Fibroblast of the aortic adventitia (primary cell): ENCODE results near the gene SELENON. TPM values are rescaled to one million over a fixed set of nuclear protein-coding genes. Genes with fewer than 3 reads are reported as not detected.

Experiments used
- DNase-seq: peaks from one replicate; pipeline ENCODE4 v3.0.0-alpha.2; 2010; ENCODE audit warnings: low read depth
- H3K4me3 ChIP-seq: 2 replicates; pipeline ENCODE4 v1.5.1; 2011; ENCODE audit warnings: low read depth, mild to moderate bottlenecking, control low read depth, low read length, moderate library complexity
- total RNA-seq: library from RNA; depleted of rRNA; stranded (reverse); fragments of >200 nt; gene quantifications from 2 replicates; pipeline ENCODE4 v1.2.3, GENCODE V29; 2012; ENCODE audit warnings: low replicate concordance
- TF ChIP-seq, protein P1 (sequence below): IDR thresholded peaks from 2 replicates; pipeline ENCODE4 v1.5.1; 2011; ENCODE audit warnings: mild to moderate bottlenecking, low read length, control low read depth, inconsistent platforms; ENCODE audit not compliant: insufficient read depth

Gene SELENON
- total RNA-seq, 1 donor, result 35.0 TPM

DNA sequence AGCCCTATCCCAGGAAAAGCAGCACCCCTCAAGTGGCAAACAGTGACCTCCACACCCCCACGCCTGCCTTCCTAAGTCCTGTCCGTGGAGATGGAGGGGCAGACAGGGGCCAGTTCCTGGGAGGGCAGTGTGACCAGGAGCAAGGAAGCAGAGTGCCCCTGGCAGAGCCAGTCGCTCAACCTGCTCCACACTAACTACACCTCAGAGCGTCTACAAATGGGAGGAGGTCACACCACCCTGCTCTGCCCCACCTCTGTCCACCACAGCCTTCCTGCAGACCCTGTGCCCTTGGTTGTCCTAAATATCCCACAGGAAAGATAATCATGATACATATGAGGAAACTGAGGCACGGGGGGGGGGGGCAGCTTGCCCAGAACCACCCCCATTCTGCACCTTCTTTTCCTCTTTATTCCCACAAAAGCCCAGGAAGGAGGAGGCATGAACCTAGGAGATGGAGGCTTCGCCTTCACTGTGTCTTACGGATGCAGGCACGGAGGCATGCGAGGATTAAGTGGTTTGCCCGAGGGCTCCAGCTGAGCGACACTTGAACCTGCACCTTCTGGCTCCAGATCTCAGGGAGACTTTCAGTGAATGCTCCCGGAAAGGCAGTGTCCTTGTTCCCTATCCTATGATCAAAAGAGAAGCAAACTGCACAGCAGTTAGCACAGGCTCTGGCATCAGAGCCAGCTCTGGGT lies 42.7 kb upstream of the SELENON start:
- DNase-seq, result no peak

DNA sequence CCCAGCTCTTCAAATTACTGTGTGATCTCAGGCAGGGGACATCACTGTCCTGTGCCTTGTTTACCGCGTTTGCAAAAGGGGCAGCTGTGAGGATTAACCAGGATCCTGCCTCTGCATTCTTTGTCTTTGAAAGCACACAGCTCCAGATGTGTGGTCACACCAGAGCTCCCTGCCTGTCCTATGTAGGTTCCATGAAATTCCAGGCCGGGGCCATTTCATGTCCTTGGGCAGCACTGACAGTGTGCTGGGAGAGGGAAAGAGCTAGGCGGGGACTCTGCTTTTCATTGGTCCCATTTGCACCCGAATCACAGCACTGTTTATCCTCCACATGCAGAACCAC lies 42.2 kb upstream of the SELENON start:
- H3K4me3 ChIP-seq, result no peak overlapping the region
- TF ChIP-seq, protein P1, sequence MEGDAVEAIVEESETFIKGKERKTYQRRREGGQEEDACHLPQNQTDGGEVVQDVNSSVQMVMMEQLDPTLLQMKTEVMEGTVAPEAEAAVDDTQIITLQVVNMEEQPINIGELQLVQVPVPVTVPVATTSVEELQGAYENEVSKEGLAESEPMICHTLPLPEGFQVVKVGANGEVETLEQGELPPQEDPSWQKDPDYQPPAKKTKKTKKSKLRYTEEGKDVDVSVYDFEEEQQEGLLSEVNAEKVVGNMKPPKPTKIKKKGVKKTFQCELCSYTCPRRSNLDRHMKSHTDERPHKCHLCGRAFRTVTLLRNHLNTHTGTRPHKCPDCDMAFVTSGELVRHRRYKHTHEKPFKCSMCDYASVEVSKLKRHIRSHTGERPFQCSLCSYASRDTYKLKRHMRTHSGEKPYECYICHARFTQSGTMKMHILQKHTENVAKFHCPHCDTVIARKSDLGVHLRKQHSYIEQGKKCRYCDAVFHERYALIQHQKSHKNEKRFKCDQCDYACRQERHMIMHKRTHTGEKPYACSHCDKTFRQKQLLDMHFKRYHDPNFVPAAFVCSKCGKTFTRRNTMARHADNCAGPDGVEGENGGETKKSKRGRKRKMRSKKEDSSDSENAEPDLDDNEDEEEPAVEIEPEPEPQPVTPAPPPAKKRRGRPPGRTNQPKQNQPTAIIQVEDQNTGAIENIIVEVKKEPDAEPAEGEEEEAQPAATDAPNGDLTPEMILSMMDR, result no peak
- no peak for DNase-seq

More for the DNA sequence above, 42.7 kb upstream of the SELENON start:
- no peak overlapping the region for H3K4me3 ChIP-seq
- TF ChIP-seq, protein P1, result no peak

- no peak overlapping the region for H3K4me3 ChIP-seq
- TF ChIP-seq, protein P1, result no peak
- DNase-seq, result no peak
These were observed 41.4 kb upstream of the SELENON start for GRCh38 chr1:25758466-25759070.

- DNase-seq, result no peak
- TF ChIP-seq, protein P1, result no peak
- H3K4me3 ChIP-seq, result no peak overlapping the region
These were observed 39.8 kb upstream of the SELENON start for GRCh38 chr1:25760122-25760719.

DNA sequence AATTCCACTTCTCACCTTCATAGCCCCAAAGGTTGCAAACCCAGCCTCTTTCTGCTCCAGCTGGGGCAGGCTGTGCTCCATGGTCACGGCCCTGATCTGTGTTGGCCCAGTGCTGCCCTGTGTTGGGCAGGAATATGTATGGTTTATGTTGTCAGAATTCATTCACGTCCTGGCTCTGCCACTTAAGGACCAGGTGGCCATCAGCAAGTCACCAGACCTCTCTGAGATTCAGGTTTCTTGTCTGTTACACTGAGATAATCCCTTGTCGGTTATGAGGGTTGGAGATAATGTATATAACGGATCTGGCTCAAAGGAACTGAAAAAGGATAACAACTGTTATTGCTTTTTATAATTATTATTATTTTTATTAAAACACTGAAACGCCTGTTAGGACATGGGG lies 39.1 kb upstream of the SELENON start:
- no peak for DNase-seq
- no peak overlapping the region for H3K4me3 ChIP-seq
- TF ChIP-seq, protein P1, result no peak

DNA sequence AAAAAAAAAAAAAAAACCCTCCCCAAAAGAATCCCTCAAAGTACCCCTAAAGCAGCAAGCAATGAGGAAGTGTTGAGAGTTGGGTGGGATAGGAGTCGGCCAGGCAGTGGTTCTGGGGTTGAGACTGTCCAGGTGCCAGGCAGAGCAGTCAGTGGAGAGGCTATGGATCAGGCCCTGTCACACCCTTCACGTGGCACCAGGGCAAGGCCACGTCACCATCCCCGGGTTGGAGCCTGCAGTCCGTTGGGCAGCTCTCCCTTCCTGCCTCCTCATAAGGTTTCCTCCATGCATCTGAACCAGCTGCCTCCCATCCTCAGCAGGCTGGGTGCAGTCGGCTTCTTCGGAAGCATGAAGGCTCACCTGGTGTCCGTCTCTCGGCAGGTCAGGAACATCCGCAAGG lies 36.5 kb upstream of the SELENON start:
- no peak overlapping the region for H3K4me3 ChIP-seq
- TF ChIP-seq, protein P1, result no peak
- no peak for DNase-seq
